OCI-LY7 (cell line): ENCODE measurements around the gene CTU2.

Source experiments
- CTCF ChIP-seq: fragments of 200-600 bp; sonication (generic); conservative IDR thresholded peaks from 2 replicates; pipeline ENCODE4 v1.5.1; 2014; ENCODE audit warnings: mild to moderate bottlenecking, antibody characterized with exemption, low read length, moderate library complexity, mixed read lengths
- EZH2phosphoT487 ChIP-seq: fragments of 200-600 bp; sonication (generic); IDR thresholded peaks from 2 replicates; pipeline ENCODE4 v1.6.1; 2018; ENCODE audit warnings: low read depth, borderline replicate concordance, mild to moderate bottlenecking, mixed run types, antibody characterized with exemption, low read length, moderate library complexity, mixed read lengths

- no peak for TF ChIP-seq CTCF
- TF ChIP-seq EZH2phosphoT487: no peak
Measured at GRCh38 chr16:88697116-88697830, 9.0 kb upstream of the CTU2 start.
